ENCODE results near the gene FAM110D. TPM values are rescaled to one million over a fixed set of nuclear protein-coding genes. Genes with fewer than 3 reads are reported as not detected.

The FAM110D gene
- polyA plus RNA-seq, 1 of the 3 experiments (the other 2 are of a cell fraction): 0.64 TPM

DNA sequence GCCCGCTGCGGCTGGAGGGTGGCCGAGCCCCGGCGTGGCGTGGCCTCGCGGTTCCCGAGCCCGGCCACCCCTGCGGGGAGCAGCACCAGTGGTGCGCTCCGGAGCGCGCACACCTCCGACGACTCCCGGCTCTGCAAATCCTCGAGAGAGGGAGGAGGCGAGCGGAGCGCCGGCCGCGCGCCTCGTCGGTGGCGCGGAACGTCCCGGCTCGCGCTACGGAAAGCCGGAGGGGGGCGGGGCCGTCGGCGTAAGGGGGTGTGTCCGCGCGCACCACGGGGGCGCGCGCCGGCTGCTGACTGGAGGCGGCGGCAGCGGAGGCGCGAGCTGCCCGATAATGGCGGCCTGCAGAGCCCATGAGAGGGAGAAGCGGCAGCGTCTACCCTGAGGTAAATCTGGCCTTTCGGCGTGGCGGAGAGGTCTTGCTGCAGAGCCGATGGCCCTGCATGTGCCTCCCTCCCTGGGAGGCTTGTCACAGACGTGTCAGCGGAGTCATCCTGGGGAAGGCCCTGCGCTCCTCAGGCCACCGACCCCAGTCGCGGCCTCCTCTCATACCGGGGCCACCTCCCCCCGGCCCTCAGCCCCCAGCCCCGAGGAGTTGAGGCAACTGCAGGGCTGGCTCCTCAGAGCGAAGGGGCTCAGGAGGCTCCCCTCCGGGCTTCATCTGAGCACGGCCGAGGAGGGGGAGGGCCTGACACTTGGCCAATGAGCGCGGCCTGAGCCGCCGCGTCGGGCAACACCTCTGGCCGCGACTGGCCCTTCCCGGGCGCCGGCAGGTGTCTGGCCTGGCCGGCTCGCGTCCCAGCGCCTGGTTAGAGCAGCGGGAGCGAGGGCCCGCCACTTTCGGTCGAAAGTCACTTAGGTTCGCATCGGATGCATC is 47.1 kb upstream of the FAM110D start, which contains the start of gene PDIK1L (continued):
- TF ChIP-seq, protein P1, sequence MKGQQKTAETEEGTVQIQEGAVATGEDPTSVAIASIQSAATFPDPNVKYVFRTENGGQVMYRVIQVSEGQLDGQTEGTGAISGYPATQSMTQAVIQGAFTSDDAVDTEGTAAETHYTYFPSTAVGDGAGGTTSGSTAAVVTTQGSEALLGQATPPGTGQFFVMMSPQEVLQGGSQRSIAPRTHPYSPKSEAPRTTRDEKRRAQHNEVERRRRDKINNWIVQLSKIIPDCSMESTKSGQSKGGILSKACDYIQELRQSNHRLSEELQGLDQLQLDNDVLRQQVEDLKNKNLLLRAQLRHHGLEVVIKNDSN (IDR thresholded peaks at IDR 0.05; ENCODE audit: borderline replicate concordance, low read depth): peak; percentile 61
- peak; percentile 70 for TF ChIP-seq POLR2AphosphoS5 (IDR thresholded peaks at IDR 0.05; ENCODE audit: low read depth, low read length)
- peak; percentile 64; the same call in 1 of the 2 replicates for TF ChIP-seq SIN3A (IDR thresholded peaks at IDR 0.05; ENCODE audit: borderline replicate concordance, low read depth, low read length)
- TF ChIP-seq, protein P2, sequence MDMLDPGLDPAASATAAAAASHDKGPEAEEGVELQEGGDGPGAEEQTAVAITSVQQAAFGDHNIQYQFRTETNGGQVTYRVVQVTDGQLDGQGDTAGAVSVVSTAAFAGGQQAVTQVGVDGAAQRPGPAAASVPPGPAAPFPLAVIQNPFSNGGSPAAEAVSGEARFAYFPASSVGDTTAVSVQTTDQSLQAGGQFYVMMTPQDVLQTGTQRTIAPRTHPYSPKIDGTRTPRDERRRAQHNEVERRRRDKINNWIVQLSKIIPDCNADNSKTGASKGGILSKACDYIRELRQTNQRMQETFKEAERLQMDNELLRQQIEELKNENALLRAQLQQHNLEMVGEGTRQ (IDR thresholded peaks at IDR 0.05; ENCODE audit: borderline replicate concordance, low read depth, low read length): no peak
- TF ChIP-seq TEAD4 (IDR thresholded peaks at IDR 0.05; ENCODE audit: borderline replicate concordance, insufficient read depth): no peak
- TF ChIP-seq NRF1 (IDR thresholded peaks at IDR 0.05; ENCODE audit: low read depth, low read length): peak; percentile 40

DNA sequence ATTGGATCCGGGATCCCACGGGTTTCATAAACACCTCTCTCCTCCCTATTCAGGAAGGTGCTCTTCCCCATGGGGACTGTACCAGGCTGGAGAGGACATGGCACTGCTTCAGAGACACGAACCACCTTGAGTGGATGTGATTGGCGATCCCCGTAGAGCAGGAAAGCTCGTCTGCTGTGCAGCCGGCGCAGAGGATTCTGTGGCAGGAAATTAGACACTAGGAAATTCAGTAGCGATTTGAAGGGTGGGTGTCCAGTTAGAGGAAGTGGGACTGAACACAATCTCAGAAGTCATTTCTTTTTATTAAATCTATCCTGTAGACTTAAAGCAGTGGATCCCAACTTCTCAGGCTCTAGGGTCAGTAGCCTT is 46.5 kb upstream of the FAM110D start:
- CTCF ChIA-PET: interaction anchor here (0.6 to 15.7 kb wide), 5 partner anchors 9 to 445 kb away, joined by 3 to 235 read pairs (median 5); partner anchors contain the start of gene CEP85
- POLR2A ChIA-PET: interaction anchor here (0.7 to 1.9 kb wide), 4 partner anchors 9 to 43 kb away, joined by 3 to 6 read pairs (median 4); no protein-coding TSS in a partner anchor
- TF ChIP-seq JUND (IDR thresholded peaks at IDR 0.05) (no peak), FOSL2 (IDR thresholded peaks at IDR 0.05; ENCODE audit: borderline replicate concordance, low read depth) (no peak), GATA2 (CRISPR knock-in tag; IDR thresholded peaks at IDR 0.05) (no peak), YY1 (IDR thresholded peaks at IDR 0.05; ENCODE audit: low read depth) (no peak), RXRA (IDR thresholded peaks at IDR 0.05; ENCODE audit: borderline replicate concordance, low read depth) (no peak), EP300 (IDR thresholded peaks at IDR 0.05; ENCODE audit: borderline replicate concordance in 1 of 2, low read depth in 1 of 2, low read length in 1 of 2) (no peak)
- TF ChIP-seq, protein P3, sequence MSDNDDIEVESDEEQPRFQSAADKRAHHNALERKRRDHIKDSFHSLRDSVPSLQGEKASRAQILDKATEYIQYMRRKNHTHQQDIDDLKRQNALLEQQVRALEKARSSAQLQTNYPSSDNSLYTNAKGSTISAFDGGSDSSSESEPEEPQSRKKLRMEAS (IDR thresholded peaks at IDR 0.05; ENCODE audit: low read depth): 0 out of 2 replicates have a peak, but pooled peaks have one; percentile 13
- no peak for DNase-seq
- Histone ChIP-seq H3K4me2 (peak overlapping the region; percentile 99), H3K27ac (ENCODE audit: low read depth in 2 of 2, low read length in 1 of 2) (peak overlapping the region in 1 of 2 experiments; percentile 90; a peak in 3 of 4 replicates), H4K20me1 (ENCODE audit: insufficient read depth) (no peaks in the 10 kb centered on the region), H3K9ac (peak overlapping the region; percentile 83), H3K36me3 (replicated peaks in 1 of 2; ENCODE audit: control insufficient read depth in 1 of 2, insufficient read depth in 2 of 2, low read length in 1 of 2) (peaks cover 15 to 16% of the 10 kb centered on the region in 2 experiments), H3F3A (replicated peaks; ENCODE audit: insufficient read depth) (no peaks in the 10 kb centered on the region), H3K9me2 (no peaks in the 10 kb centered on the region), H3K9me3 (no peaks in the 10 kb centered on the region), H3K27me3 (ENCODE audit: insufficient read depth) (no peaks in the 10 kb centered on the region), H2AFZ (ENCODE audit: low read depth) (peak overlapping the region; percentile 98), H3K4me3 (ENCODE audit: low read depth in 2 of 2, low read length in 1 of 2) (peak overlapping the region; percentile 94 to 99), H3K4me1 (ENCODE audit: control insufficient read depth in 1 of 2, insufficient read depth in 2 of 2, low read depth in 1 of 2, low read length in 1 of 2) (peaks cover 5 to 13% of the 10 kb centered on the region in 2 experiments), H3K79me2 (ENCODE audit: insufficient read depth) (peaks cover 24% of the 10 kb centered on the region)
- WGBS (ENCODE audit: low lambda C conversion rate): 9% methylated on average over 8 of the region's 9 CpGs
